Measurements from ENCODE around the gene TNFSF10.

Gene TNFSF10

DNA sequence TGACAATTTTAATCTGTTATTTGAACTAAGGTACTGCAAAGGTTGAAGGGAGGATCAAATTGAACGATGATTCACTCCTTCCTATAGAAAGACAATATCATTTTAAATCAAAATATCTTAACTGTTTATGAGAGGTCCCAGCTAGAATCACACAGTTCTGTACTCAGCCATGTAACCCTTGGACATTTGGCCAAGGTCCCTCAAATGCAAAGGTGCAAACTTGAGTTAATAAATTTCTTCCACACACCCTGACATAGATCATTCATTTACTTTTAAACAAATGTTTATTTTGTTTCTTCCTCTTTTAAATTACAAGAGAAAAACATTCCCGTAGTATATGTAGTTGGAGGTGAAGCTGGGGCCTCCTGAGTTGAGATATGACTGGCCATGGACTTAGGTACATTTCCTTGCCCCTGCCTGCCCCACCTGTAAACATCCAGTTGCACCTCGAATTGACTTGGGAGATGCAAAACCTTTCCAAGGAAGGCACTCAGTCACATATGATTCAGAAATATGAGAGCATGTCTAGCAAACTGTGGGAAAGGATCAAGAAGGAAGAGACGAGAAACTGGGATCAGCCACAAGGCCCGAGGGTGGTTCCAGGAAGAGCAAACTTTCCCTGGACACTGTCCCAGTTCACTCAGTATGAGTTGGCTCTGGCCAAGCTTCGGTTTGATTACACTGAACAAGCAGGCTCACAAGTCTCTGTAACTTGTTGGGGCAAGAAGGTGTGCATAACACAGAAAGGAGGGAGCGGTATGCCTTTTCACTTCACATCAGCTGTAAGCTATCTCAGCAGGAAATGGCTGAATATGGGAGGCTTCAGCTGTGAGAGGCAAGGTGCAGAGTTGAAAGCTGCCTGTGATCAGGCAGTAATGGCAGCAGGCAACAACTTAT, 6.7 kb downstream of the TNFSF10 start:
- DNase-seq = no peak

DNA sequence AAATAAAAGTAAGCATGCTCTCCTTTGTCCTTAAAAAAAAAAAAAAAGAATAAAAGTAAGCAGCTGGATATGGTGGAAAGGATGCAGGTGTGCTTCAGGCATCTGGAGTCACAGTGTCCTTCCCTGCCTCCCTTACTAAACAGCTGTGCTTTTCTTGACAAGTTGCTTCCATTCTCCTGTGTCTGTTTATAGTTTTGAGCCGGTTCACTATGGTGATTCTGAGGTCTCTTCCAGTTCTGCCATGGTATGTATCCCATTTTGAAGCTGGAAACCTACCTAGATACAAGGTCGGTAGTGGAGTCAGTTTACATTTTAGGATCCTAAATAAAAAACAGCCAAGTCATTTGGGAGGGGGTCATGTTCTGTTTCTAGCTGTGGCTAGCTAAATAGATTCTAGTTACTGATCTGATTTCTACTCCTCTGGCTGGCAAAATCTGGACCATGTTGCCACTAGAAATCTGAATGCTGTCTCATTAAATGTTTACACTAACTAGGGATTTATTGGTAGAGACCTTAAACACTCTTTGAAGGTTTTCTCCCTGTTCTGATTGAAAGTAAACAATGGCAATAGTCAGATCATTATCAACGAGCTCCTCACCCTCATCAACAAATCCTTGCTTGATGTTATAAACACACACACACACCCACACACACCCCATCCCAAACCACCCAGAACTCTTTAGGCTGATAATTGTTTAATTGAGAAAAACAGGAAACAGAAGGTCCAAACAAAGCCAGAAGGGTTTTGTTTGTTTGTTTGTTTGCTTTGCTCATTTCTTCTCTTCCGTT, 7.9 kb downstream of the TNFSF10 start:
- DNase-seq = no peak

DNA sequence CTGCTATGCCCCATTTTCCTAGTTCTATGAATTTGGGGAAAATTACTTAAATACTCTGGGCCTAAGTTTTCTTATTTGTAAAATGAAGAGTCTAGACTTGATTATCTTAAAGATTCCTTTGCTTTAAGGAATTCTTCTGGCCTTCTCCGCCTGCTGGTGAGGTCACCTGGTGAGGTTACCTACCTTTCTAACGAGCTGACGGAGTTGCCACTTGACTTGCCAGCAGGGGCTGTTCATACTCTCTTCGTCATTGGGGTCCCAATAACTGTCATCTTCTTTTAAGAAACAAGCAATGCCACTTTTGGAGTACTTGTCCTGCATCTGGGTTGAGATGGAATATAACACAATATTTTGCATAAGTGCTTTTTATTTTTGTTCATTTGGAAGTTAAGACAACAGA, 8.6 kb downstream of the TNFSF10 start:
- no peak for DNase-seq

DNA sequence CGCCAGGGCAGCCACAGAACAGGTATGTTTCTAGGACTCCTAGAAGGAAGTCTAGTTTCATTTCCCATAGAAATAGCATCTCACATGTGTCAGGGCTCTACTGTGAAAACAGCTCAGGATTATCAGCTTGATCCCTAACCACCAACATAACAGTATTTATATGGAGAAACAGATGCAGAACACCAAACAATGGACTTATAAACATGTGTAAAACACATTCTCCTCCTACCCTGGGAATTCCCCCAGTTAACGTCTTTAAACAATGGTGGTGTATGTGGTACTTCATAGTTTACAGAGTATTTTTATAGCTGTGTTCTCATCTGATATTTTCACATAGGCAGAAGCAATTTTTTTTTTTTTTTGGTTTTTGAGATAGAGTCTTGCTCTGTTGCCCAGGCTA, 9.7 kb downstream of the TNFSF10 start:
- no peak for DNase-seq

DNA sequence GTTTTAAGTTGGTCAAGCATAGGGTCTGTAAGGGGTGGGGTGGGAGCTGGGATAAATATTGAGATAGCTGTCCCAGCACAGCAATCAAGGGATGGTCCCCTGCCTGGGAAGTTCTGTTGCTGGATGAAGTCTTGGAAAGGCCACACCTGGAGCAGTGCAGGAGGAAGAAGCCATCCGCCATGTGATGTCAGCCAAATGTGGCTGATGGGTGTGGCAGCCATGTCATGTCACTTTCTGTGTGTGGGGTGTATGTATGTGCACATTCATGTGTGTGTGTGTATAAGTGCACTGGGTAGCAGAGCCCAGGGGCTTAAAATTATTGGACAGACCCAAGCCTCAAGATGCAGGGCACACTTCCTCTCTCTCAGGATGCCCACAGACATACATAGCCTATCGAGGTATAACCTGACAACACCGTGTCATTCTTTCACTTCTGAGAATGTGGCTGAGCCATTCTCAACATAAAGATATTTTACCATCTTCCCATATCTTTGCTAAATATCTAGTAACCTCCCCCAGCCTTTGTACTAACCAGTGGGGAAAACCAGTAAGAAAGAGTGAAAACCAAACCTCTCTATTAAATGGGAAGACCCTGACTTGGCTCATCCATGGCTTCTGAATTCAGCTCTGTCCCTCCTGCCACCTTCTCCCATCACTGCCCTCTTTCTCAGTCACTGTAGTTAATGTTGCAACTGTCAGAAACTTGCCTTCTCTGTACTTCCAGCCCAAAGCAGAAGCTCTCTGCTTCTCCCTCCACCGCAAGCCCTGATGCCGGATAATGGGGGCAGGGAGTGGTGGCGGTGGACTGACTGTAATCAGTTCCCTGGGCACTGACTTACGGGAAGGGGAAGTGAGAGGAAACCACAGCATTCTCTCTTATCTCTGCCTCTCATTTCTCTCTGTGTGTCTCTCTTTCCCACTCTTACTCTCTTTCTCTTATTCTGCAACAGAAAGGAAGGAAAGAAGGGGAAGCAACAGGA, 11.2 kb downstream of the TNFSF10 start:
- no peak for DNase-seq

DNA sequence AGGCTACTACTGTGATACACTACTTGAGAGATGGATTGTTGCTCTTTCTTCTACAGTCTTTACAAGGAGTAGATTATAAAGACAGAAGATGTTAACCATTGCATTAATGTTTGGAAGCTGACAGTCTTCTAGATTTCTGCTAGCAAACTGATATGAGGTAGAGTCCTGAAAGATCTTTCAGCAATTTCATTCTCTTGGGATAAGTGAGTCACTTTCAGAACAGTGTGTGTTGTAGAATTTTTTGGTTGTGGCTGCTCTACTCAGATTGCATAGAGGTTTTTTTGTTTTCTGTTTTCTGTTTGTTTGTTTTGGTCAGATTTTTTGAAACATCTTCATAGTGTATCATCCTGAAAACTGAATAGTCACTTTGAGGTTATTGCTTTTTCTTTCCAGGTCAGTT, 17.1 kb downstream of the TNFSF10 start:
- no peak for DNase-seq

DNA sequence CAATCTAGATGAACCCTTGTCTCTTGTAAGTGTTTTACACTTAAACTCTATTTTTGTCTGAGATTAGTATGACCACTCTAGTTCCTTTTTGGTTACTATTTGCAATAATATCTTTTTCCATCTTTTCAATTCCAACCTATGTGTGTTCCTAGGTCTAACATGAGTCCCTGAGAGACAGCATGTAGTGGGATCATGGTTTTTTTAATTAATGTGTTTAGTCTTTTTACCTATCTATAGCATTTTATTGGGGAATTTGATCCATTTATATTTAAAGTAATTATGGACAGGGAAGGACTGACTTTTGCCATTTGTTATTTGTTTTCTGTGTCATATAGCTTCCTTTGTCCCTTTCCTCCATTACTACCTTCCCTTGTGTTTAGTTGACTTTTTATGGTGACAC, 21.7 kb downstream of the TNFSF10 start:
- DNase-seq = no peak

DNA sequence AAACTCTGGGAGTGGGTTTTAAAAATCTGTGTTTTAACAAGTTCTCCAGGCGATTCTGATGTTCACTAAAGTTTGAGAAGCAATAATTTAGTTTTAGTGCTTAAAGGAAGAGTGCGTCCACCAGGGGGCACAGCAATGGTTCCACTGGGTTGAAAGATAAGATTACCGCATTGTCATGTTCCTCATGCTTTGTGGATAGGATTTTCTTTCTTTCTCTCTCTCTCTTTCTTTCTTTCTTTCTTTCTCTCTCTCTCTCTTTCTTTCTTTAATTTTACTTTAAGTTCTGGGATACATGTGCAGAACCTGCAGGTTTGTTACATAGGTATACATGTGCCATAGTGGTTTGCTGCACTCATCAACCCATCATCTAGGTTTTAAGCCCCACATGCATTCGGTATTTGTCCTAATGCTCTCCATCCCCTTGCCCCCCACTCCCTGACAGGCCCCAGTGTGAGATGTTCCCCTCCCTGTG, 33.0 kb downstream of the TNFSF10 start:
- DNase-seq = peak; percentile 88

DNA sequence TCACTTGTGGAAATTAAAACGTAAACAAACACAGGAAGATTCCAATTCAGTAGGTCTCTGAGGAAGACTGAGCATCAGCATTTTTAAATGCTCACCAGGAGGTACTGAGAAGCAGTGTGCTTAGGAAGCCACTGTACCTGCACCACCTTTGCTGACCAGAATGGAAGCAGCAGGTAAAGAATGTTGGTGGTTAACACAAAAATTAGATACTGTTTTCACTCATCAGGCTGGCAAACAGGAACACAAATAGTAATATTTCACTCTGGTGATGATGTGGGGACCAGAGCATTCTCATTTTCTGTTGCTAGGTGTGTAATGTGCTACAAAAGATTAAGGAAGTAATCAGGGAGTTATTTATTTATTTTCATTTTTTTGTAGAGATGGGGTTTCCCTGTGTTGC, 45.1 kb downstream of the TNFSF10 start:
- DNase-seq = no peak

DNA sequence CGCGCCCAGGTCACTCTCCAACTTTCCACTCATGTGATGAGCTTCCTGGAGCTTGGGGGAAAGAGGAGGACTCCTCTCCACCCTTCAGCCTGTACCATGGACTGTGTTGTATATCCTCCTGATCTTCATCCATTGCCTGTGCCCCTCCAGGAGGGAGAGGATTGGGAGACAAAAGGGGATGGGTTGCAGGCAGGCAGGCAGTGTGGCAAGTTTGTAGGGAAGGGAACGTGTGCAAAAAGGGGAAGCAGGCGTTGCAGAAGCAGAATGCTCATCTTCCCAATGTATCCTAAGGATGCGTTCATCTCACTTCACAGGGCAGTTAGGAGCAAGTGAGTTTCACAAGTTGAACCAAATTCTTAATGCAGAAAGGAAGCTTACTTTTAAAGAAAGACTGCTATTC, 46.9 kb downstream of the TNFSF10 start:
- no peak for DNase-seq

DNA sequence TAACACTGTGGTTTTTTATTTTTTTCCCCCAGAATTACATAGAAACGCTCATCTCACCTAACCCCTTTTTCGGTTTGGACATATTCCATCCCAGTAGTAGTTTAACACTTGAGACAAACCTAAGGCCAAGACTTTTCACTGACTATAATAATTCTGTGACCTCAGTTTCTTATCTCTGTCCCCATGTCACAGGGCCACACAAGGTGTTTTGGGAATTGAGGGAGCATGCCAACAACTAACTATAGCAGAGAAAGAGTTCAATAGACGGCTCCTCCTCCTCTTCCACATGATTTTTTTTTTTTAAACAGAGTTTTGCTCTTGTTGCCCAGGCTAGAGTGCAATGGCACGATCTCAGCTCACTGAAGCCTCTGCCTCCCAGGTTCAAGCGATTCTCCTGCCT, 47.5 kb downstream of the TNFSF10 start:
- DNase-seq = no peak

DNA sequence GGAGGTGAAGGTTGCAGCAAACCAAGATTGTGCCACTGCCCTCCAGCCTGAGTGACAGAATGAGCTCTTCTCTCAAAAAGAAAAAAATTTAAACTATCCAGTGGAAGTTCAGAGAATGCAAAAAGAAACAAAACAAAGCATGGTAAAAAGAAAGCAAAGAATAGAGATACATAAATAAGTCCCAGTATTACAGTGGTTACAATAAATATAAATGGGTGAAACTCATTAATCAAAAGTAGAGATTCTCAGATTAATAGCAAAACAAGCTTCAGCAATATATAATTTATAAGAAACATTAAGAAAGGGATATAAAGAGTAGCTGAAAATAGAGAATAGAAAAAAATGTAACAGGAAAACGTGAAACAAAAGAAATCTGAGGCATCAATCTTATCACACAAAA, 51.3 kb downstream of the TNFSF10 start:
- DNase-seq = no peak

DNA sequence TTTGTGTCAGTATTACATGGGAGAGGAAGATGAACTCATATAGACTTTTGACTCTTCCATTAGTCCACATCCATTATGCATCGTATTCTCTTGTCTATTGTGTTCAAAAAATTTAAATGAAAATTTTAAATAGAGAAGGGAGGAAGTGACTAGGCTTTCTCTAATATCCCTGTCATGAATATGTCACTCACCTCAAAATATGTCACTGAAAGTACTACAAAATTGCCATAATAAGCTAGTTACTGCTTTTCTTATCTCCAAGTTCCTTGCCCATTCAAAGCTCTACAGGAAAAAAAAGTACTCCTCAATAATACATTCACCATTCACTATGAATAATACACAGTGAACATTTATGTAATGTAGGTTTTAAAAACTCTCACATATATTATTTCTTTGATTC, 52.6 kb downstream of the TNFSF10 start:
- DNase-seq = no peak

DNA sequence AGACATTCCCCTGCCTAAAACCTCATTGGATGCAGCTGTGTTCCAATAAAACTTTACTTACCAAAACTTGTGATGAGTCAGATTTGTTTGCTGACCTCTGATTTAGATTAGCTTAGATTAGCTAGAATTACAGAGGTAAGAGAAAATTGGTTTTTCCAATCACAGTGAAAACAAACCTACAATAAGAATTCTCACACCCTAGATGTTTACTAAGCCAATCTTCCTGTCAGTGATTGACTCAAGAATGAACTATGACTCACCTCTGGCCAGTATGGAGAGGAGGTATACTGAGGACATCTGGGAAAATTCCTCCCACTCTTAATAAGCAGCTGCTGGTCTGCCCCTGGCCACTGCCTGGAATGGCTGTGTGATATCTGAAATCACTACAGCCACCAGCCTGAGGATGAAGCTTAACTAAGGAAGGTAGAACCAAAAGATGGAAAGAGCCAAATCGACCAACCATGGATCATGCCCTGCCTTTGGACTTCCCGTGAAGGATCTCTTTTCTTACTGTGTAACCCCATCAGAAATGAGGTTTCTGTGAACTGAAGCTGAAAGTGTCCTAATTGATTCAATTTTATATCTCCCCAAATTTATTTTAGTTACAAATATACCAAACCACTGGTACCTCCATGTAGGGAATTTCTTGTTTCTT, 55.9 kb downstream of the TNFSF10 start:
- no peak for DNase-seq

DNA sequence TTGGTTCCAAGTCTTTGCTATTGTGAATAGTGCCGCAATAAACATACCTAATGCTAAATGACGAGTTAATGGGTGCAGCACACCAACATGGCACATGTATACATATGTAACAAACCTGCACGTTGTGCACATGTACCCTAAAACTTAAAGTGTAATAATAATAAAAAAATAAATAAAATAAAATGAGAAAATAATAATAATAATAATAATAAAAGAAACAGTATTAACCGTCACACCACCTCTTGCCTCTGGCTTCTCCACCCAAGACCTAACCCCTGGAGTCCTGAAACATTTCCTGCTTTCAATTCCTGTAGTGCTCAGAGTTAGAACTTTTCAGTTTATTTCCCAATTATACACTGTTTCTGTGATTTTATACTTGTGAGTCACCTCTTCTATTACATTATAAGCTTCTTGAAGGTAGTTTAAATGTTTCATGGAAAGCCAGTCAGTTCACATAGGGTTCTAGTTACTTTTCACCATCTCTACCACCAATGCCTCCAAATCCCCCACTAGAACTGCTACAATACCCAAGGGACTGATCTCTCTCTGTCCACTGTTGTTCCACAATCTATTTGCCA, 56.6 kb downstream of the TNFSF10 start:
- no peak for DNase-seq

DNA sequence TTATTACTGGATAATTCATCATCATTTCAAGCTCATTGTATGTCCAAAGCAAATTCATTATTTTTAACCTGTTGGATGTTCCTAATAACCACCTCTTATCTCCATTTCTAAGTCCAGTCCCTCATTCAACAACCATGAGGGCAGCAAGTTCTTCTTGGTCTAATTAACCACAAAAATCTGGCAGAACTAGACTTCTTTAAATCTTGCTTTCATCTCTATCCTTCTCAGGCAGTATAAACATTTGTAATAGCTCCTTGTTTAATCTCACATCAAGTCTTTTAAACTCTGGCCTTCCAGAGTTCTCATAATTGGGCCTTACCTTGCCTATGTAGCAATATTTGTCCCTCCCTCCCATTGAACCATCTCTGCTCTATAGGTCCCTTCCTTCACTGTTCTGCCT, 57.9 kb downstream of the TNFSF10 start:
- DNase-seq = no peak

DNA sequence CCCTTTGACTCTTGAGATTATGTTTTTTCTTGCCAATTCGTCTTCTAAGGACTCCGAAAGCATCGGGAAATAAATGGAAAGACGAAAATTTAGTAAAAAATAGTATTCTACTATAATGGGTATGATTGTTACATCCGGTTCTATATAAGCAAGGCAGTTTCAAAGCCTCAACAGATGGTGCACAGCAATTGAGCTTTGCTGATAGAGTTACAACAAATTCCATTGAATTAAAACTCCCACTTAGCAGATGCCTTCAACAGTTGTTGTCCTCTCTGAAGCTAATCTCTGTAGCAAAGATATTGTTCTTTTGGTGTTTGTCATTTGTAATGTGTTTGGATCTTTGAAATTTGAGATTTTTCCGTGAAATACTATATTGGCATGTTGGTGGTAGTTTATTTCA, 58.9 kb downstream of the TNFSF10 start:
- no peak for DNase-seq

DNA sequence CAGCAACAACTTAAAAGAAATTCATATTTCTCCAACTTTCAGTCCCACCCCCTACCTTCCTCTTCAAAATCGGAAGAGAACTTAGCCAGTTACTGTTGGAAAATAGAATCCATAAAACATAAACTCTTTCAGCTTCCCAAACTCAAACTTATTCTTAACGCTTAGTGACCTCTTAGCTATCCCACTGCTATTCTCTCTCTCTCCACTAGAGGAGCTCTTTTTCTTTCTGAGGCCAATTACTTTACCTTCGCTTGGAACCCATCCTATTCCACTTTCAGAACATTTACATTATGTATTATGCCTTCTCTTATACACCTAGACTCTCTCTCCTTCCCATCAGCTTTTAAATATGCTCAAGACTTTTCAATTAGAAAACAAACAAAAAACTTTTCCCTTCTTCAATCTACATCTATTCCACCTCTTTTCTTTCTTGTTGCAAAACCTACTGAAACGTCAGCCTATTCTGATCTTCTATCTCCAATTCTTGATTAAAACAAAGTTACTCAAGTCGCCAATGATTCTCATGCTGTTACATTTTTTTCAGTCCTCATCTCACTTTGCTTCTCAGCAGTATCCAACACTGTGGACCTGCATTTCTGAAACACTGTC, 61.6 kb downstream of the TNFSF10 start:
- no peak for DNase-seq

DNA sequence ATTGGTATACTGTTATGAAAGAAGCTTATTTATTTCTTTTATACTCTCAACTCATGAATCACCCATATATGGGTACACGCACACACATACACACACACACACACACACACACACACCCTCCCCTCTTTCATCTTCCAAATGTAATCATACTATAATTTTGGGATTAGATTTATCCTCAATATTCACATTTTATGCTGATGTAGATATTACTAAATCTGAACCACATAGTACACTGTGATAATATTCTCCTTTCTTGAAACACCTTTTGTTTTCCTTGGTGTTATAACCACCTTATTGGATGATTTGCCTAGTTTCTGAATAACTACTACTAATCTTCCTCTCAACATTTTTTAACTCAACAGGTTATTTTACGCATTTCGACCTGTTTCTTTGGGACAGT, 66.8 kb downstream of the TNFSF10 start:
- no peak for DNase-seq

Measured in activated CD8-positive, alpha-beta memory T cell treated with anti-CD3 and anti-CD28 coated beads for 24 hours (primary cell).